ENCODE measurements around the gene RNF13.

Gene RNF13

DNA sequence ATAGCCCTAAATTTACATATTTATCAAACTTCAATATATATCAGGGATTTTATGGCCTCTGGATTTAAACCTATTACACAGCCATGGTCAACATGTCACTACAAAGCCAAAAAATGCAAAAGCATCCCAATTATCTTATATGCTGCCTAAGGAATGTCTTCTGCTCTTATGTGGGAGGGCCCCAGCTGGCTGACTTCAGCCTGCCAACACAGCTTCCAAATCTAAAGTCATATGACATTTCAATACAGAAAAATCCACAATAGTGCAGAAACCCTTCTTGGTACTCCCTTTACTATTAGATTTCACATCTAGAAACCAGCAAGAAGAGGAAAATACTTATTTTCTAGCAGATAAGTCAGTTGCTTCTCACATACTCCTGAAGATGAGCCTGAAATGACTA, 151.3 kb downstream of the RNF13 start:
- DNase-seq = no peak
- Histone ChIP-seq H3K9me3 (replicated peaks; ENCODE audit: insufficient read depth, low read length) (no peaks in the 10 kb centered on the region), H3K4me1 (ENCODE audit: low read length) (no peaks in the 10 kb centered on the region), H2AFZ (ENCODE audit: low read length) (no peak overlapping the region), H3F3A (ENCODE audit: insufficient read depth, low read length) (no peaks in the 10 kb centered on the region), H3K27ac (ENCODE audit: low read length) (no peak overlapping the region), H3K36me3 (replicated peaks; ENCODE audit: insufficient read depth, low read length) (no peaks in the 10 kb centered on the region), H3K79me2 (ENCODE audit: low read length) (no peaks in the 10 kb centered on the region), H3K27me3 (replicated peaks; ENCODE audit: insufficient read depth, low read length) (no peaks in the 10 kb centered on the region), H3K4me2 (ENCODE audit: low read depth, low read length) (no peak overlapping the region), H4K20me1 (ENCODE audit: insufficient read depth, low read length) (no peaks in the 10 kb centered on the region), H3K9me2 (replicated peaks; ENCODE audit: insufficient read depth, low read length) (no peaks in the 10 kb centered on the region), H3K9ac (ENCODE audit: low read length) (no peak overlapping the region), H3K4me3 (ENCODE audit: low read length) (no peak overlapping the region)
- TF ChIP-seq EZH2 (optimal IDR thresholded peaks at IDR 0.05; ENCODE audit: low read depth, low read length) (no peak), EZH2phosphoT487 (IDR thresholded peaks at IDR 0.05; ENCODE audit: low read length) (no peak)
- TF ChIP-seq, protein P1, sequence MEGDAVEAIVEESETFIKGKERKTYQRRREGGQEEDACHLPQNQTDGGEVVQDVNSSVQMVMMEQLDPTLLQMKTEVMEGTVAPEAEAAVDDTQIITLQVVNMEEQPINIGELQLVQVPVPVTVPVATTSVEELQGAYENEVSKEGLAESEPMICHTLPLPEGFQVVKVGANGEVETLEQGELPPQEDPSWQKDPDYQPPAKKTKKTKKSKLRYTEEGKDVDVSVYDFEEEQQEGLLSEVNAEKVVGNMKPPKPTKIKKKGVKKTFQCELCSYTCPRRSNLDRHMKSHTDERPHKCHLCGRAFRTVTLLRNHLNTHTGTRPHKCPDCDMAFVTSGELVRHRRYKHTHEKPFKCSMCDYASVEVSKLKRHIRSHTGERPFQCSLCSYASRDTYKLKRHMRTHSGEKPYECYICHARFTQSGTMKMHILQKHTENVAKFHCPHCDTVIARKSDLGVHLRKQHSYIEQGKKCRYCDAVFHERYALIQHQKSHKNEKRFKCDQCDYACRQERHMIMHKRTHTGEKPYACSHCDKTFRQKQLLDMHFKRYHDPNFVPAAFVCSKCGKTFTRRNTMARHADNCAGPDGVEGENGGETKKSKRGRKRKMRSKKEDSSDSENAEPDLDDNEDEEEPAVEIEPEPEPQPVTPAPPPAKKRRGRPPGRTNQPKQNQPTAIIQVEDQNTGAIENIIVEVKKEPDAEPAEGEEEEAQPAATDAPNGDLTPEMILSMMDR (IDR thresholded peaks at IDR 0.05; ENCODE audit: low read length) = no peak

DNA sequence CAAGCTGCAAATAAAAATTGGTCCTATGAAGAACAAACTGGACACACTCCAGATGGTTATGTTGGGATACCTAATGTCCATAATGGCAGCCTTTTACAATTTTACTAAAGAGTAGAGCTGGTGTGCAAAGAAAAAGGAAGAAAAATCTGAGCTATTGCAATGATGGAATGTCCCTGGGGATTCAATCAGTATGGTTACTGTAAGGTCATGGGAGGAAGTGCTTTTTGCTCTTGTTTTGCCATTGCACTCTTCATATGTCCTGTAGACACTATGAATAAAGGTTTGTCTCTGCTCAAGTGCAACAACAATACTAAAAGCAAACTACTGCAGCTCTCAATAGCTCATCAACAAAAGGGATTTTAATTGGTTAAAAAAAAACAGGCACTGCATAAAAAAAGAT, 152.3 kb downstream of the RNF13 start:
- H3K9me2 ChIP-seq (replicated peaks; ENCODE audit: insufficient read depth, low read length) = no peaks in the 10 kb centered on the region
- no peak for TF ChIP-seq EZH2 (optimal IDR thresholded peaks at IDR 0.05; ENCODE audit: low read depth, low read length)
- H2AFZ ChIP-seq (ENCODE audit: low read length) = no peak overlapping the region
- H3K79me2 ChIP-seq (ENCODE audit: low read length) = no peaks in the 10 kb centered on the region
- H3F3A ChIP-seq (ENCODE audit: insufficient read depth, low read length) = no peaks in the 10 kb centered on the region
- no peak overlapping the region for H3K27ac ChIP-seq (ENCODE audit: low read length)
- H3K27me3 ChIP-seq (replicated peaks; ENCODE audit: insufficient read depth, low read length) = no peaks in the 10 kb centered on the region
- H4K20me1 ChIP-seq (ENCODE audit: insufficient read depth, low read length) = no peaks in the 10 kb centered on the region
- no peak overlapping the region for H3K4me2 ChIP-seq (ENCODE audit: low read depth, low read length)
- no peak overlapping the region for H3K9ac ChIP-seq (ENCODE audit: low read length)
- DNase-seq = no peak
- H3K4me1 ChIP-seq (ENCODE audit: low read length) = no peaks in the 10 kb centered on the region
- H3K9me3 ChIP-seq (replicated peaks; ENCODE audit: insufficient read depth, low read length) = no peaks in the 10 kb centered on the region
- H3K4me3 ChIP-seq (ENCODE audit: low read length) = no peak overlapping the region
- no peaks in the 10 kb centered on the region for H3K36me3 ChIP-seq (replicated peaks; ENCODE audit: insufficient read depth, low read length)

DNA sequence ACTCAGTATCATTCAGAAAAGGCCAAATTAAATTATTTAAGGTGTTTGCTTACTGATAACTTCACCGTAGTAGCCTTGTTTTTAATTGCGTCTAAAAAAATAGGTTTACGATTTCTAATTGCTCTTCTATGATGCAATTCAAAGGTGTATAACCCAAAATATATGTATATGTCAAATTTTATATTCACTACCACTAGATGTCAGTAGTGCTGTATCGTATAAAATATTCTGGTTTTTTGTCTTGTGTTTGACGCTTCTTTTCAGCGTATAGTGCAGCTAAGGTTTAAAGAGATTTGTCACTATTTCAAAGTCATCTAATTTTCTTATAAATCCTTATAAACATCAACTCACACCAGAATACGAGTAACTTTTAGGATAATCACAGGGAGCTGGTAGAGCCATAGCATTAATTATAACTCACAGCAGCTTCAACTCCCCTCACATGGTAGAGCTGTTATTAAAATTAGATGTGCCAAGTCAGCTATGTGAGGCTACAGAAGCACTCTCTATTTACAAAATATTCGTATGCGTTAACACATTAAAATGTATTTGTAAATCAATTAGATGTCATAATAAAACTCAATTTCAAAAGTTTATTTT, 154.2 kb downstream of the RNF13 start:
- TF ChIP-seq, protein P1 (IDR thresholded peaks at IDR 0.05; ENCODE audit: low read length) = peak; percentile 70
- no peak for TF ChIP-seq EZH2 (optimal IDR thresholded peaks at IDR 0.05; ENCODE audit: low read depth, low read length)
- H3F3A ChIP-seq (ENCODE audit: insufficient read depth, low read length) = peaks cover 8% of the 10 kb centered on the region; the same call in 1 of the 2 replicates
- H3K27ac ChIP-seq (ENCODE audit: low read length) = no peak overlapping the region
- no peak overlapping the region for H3K4me3 ChIP-seq (ENCODE audit: low read length)
- H3K4me2 ChIP-seq (ENCODE audit: low read depth, low read length) = no peak overlapping the region
- DNase-seq = peak; percentile 64
- H3K36me3 ChIP-seq (replicated peaks; ENCODE audit: insufficient read depth, low read length) = no peaks in the 10 kb centered on the region
- no peaks in the 10 kb centered on the region for H3K79me2 ChIP-seq (ENCODE audit: low read length)
- H3K9ac ChIP-seq (ENCODE audit: low read length) = no peak overlapping the region
- H3K27me3 ChIP-seq (replicated peaks; ENCODE audit: insufficient read depth, low read length) = peaks cover 6% of the 10 kb centered on the region
- no peak overlapping the region for H2AFZ ChIP-seq (ENCODE audit: low read length)
- H3K4me1 ChIP-seq (ENCODE audit: low read length) = no peaks in the 10 kb centered on the region
- H4K20me1 ChIP-seq (ENCODE audit: insufficient read depth, low read length) = no peaks in the 10 kb centered on the region
- no peaks in the 10 kb centered on the region for H3K9me3 ChIP-seq (replicated peaks; ENCODE audit: insufficient read depth, low read length)
- no peaks in the 10 kb centered on the region for H3K9me2 ChIP-seq (replicated peaks; ENCODE audit: insufficient read depth, low read length)

DNA sequence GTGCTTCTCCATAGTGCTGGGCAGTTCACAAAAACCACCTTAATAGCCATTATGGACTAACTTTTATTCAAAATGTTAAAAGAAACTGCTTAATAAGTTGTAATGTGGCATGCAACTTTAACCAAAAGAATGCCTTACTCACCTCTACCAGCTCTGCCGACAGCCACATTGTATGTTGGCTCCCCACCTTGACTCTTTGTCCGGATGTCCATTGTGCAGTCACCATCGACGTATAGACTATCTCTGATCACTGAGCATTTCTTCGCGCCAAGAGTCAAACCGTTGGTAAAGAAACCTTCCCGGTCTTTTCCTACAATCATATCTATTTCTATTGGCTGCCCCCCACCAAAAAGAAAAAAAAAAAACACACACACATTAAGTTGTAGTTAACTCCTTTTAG, 155.2 kb downstream of the RNF13 start:
- Histone ChIP-seq H3K27me3 (replicated peaks; ENCODE audit: insufficient read depth, low read length) (peaks cover 12% of the 10 kb centered on the region), H4K20me1 (ENCODE audit: insufficient read depth, low read length) (no peaks in the 10 kb centered on the region), H3K36me3 (replicated peaks; ENCODE audit: insufficient read depth, low read length) (no peaks in the 10 kb centered on the region), H3K4me2 (ENCODE audit: low read depth, low read length) (no peak overlapping the region), H3K4me3 (ENCODE audit: low read length) (no peak overlapping the region), H3K79me2 (ENCODE audit: low read length) (no peaks in the 10 kb centered on the region), H3K9me2 (replicated peaks; ENCODE audit: insufficient read depth, low read length) (no peaks in the 10 kb centered on the region), H3K27ac (ENCODE audit: low read length) (no peak overlapping the region), H3K9ac (ENCODE audit: low read length) (no peak overlapping the region), H3K9me3 (replicated peaks; ENCODE audit: insufficient read depth, low read length) (no peaks in the 10 kb centered on the region), H3K4me1 (ENCODE audit: low read length) (no peaks in the 10 kb centered on the region), H3F3A (ENCODE audit: insufficient read depth, low read length) (peaks cover 8% of the 10 kb centered on the region; the same call in 1 of the 2 replicates), H2AFZ (ENCODE audit: low read length) (no peak overlapping the region)
- DNase-seq = no peak
- TF ChIP-seq, protein P1 (IDR thresholded peaks at IDR 0.05; ENCODE audit: low read length) = no peak
- TF ChIP-seq EZH2 (optimal IDR thresholded peaks at IDR 0.05; ENCODE audit: low read depth, low read length) (no peak), EZH2phosphoT487 (IDR thresholded peaks at IDR 0.05; ENCODE audit: low read length) (no peak)

All from MM.1S (cell line).